Heart right ventricle (tissue), 16 donors: ENCODE data around the gene HOXA13. TPM values are rescaled to one million over a fixed set of nuclear protein-coding genes. Genes with fewer than 3 reads are reported as not detected.

Experiments used
- ATAC-seq, 8 donors: fragments of 200-7000 bp; cut with Tn5 transposase; one replicate each; pipeline ENCODE4 v1.9.1; 2020; ENCODE audit warnings: mild to moderate bottlenecking in 8 of 8, moderate library complexity in 8 of 8, moderate number of reproducible peaks in 1 of 8
- DNase-seq, 2 donors: peaks; one replicate each; pipeline ENCODE4 v3.0.0-alpha.2; 2020
- H3K27ac ChIP-seq, 10 donors: fragments of 200-600 bp; sonication (generic) in 2 of 10; one replicate each; pipeline versions ENCODE4 v1.5.0 to v1.8.0; 2020 to 2022; ENCODE audit warnings: mild to moderate bottlenecking in 3 of 10
- H3K27me3 ChIP-seq, 7 donors: fragments of 200-600 bp; one replicate each; pipeline ENCODE4 v1.8.0; 2021 to 2022; ENCODE audit warnings: mild to moderate bottlenecking in 2 of 7
- H3K36me3 ChIP-seq, 9 donors: fragments of 200-600 bp; sonication (generic) in 1 of 9; one replicate each; pipeline versions ENCODE4 v1.5.0 to v1.8.0; 2020 to 2022; ENCODE audit warnings: mild to moderate bottlenecking in 2 of 9
- H3K4me1 ChIP-seq, 9 donors: fragments of 200-600 bp; sonication (generic) in 1 of 9; one replicate each; pipeline versions ENCODE4 v1.5.0 to v1.8.0; 2020 to 2022; ENCODE audit warnings: mild to moderate bottlenecking in 4 of 9
- H3K4me3 ChIP-seq, 10 donors: fragments of 200-600 bp; sonication (generic) in 2 of 10; one replicate each; pipeline versions ENCODE4 v1.5.0 to v1.8.0; 2020 to 2022; ENCODE audit warnings: mild to moderate bottlenecking in 7 of 10, moderate library complexity in 2 of 10
- H3K9me3 ChIP-seq, 11 donors: fragments of 200-600 bp in 10 of 11; sonication (generic) in 2 of 11; one replicate each; pipeline versions ENCODE4 v1.5.0 to v1.8.0; 2013 to 2022; ENCODE audit warnings: mild to moderate bottlenecking in 2 of 11, control low read depth in 1 of 11, moderate library complexity in 1 of 11
- CTCF ChIP-seq, 9 donors: fragments of 200-600 bp; sonication (generic) in 2 of 9; IDR thresholded peaks; one replicate each; pipeline versions ENCODE4 v1.5.0 to v1.8.0; 2021 to 2022; ENCODE audit warnings: antibody characterized with exemption in 9 of 9, mild to moderate bottlenecking in 5 of 9, moderate library complexity in 1 of 9
- WGBS, 2 donors: extraction: QIAGEN DNeasy Blood & Tissue Kit; methylation state at CpG; one replicate each; pipeline ENCODE4 v1.1.7; 2013; ENCODE audit warnings: inconsistent platforms in 1 of 2; 5-methylcytosine and 5-hydroxymethylcytosine counted together
- intact Hi-C, 10 donors: fragments of 100-400 bp; cut with DNase I; formaldehyde crosslinking; loops; one replicate each; pipeline versions ENCODE4 v1.11.1 to v1.14.2; 2022
- polyA plus RNA-seq, 2 donors: library from polyadenylated mRNA; stranded (reverse); fragments of 200-250 nt; gene quantifications; one replicate each; pipeline ENCODE4 v1.2.3, GENCODE V29; 2013
- total RNA-seq, 10 donors: library from RNA; stranded (reverse); fragmentation: NEBNext Ultra II Directional in 3 of 10; extraction: Animal tissue kit (Norgen Biotek cat#: 25700) in 3 of 10; gene quantifications; one replicate each; pipeline versions ENCODE4 v1.2.1 to v1.2.4, GENCODE V29; 2021 to 2023
- donor health status: Arrhythmogenic right ventricular cardiomyopathy.
- donor health status: ischemic (EF 13 %, LVEDD 7.1; RV severe dilation, severe dysfunction).
- donor health status: healthy with polysubstance abuse.
- donor health status: DM: no; HTN: yes; CAD: no.
- donor health status: DM: no; HTN: no; CAD: no.
- donor health status: ischemic (EF 25% LVEDD 6.9; RV normal size, moderate dysfunction).
- donor health status: ischemic (EF 25% LVEDD 5.7; RV mildly dilated, moderate dysfunction).
- donor health status: healthy.
- donor health status: DM: yes; HTN: yes; CAD: no.
- donor health status: Ischemic cardiomyopathy.
- donor health status: ischemic (EF 35%, LVEDD 5.7; RV mildly dilated, moderate dysfunction).
- donor health status: nonischemic (EF 11% LVEDD 7.7; RV severe dilation, severe dysfunction).
- donor health status: DM: yes; HTN: yes; CAD: no.
- donor health status: PGD.
- donor health status: ischemic (EF 29% LVEDD 5.4; RV normal size, mild dysfunction).
- donor health status: nonischemic (EF 23%, LVEDD 6.1; RV moderate dilation, normal function).

HOXA13 gene
- total and polyA plus RNA-seq, 12 donors: not detected

DNA sequence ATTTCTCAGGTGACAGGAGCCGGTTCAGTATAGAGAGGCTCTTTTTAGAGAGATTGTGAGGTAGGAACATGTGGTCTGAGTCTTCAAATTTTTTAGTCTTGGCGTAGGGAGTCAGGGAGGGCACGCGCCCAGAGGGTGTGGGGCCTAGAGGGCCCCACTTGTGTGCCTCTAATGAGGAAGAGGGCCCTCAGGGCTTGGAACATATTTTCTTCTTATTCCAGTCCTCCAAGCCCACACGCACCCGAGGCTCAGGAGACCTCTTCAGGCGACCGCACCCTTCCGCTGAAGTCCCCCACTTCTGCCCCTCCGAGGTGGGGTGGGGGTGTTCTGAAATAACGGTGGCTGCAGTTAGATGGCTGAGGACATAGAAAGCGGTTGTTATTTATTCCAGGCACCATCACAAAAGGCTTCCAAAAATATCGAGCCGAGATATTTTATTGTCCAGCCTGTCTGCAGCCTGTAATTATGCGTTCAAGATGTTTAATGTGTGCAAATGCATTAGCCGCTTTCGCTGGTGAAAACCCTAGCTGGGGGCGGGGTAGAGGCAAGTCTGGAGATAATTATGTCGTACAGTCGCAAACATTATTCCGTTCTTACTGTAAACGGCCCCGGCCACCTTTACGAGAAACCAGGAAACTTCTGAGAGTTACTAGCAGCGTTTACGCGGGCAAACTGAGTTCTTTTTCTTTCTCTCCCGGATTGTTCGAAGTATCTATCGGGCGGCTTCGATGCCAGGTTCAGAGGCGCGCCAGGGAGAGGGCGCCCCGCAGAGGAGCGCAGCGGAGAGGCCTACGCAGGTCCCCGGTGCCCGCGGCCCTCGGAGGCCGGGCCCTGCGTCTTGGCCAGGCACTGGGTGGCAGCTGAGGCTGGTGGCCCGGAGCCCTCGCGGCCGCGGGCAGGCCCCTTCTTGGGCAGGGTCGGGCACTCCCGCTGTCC, 12.9 kb upstream of the HOXA13 start:
- H3K4me3 ChIP-seq: no peak overlapping the region
- WGBS, 2 donors: 7 to 8% methylated on average over 50 to 52 of the region's 52 CpGs
- no peaks in the 10 kb centered on the region for H3K9me3 ChIP-seq
- H3K27ac ChIP-seq: no peak overlapping the region
- intact Hi-C loops: loop anchor here in 5 of 10 donors (5.0 kb wide), 4 partner anchors 360 to 710 kb away; no protein-coding TSS in a partner anchor
- DNase-seq (no peak), ATAC-seq (no peak)
- no peaks in the 10 kb centered on the region for H3K36me3 ChIP-seq
- peaks cover 7 to 100% (median 97%) of the 10 kb centered on the region in 7 donors for H3K27me3 ChIP-seq
- no peak for TF ChIP-seq CTCF (IDR thresholded peaks at IDR 0.05)
- H3K4me1 ChIP-seq: peaks cover 3 to 23% (median 14%) of the 10 kb centered on the region in 9 donors

- Histone ChIP-seq H3K4me3 (no peak overlapping the region), H3K36me3 (no peaks in the 10 kb centered on the region), H3K9me3 (no peaks in the 10 kb centered on the region), H3K27ac (no peak overlapping the region), H3K4me1 (peaks cover 3 to 23% (median 14%) of the 10 kb centered on the region in 9 donors), H3K27me3 (peaks cover 15 to 100% (median 97%) of the 10 kb centered on the region in 7 donors)
- DNase-seq: no peak
- no peak for ATAC-seq
- intact Hi-C loops: loop anchor here in 6 of 10 donors (2.0 to 5.0 kb wide), 5 partner anchors 361 to 711 kb away; no protein-coding TSS in a partner anchor
- 16 to 37% methylated on average over 3 of the region's 3 CpGs for WGBS, 2 donors
- no peak for TF ChIP-seq CTCF (IDR thresholded peaks at IDR 0.05)
Observed at GRCh38 chr7:27211764-27212204, 11.9 kb upstream of the HOXA13 start.

DNA sequence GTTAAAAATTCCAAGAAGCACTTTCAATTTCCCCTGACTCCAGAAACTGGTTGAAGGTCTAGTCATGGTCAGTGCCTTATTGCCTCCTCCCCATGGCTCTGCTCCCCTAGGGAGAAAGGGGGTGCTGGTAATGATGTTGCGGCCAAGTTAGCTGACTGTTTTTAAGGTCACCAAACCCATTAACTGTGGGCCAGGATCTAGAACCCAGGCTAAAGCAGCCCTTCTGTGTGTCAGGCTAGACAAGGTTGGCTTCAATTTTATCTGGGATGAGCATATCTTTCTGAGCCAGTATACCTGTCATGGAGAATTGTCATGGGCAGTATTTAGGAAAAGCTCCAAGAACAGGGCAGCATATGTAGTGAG, 11.2 kb upstream of the HOXA13 start:
- Histone ChIP-seq H3K9me3 (no peaks in the 10 kb centered on the region), H3K4me3 (no peak overlapping the region), H3K36me3 (no peaks in the 10 kb centered on the region), H3K4me1 (peaks cover 3 to 23% (median 14%) of the 10 kb centered on the region in 9 donors), H3K27ac (no peak overlapping the region), H3K27me3 (peaks cover 18 to 100% (median 97%) of the 10 kb centered on the region in 7 donors)
- WGBS, 2 donors: 67 to 89% methylated on average over 1 of the region's 1 CpG
- no peak for ATAC-seq
- no peak for DNase-seq
- no peak for TF ChIP-seq CTCF (IDR thresholded peaks at IDR 0.05)
- intact Hi-C loops: loop anchor here in 6 of 10 donors (2.0 to 5.0 kb wide), 5 partner anchors 361 to 711 kb away; no protein-coding TSS in a partner anchor

- peak in 1 of 2 donors; percentile 44 for DNase-seq
- peak; percentile 54 to 79 (median 73) for TF ChIP-seq CTCF (IDR thresholded peaks at IDR 0.05)
- ATAC-seq: peak in 7 of 8 donors; percentile 51 to 75 (median 65)
- peaks cover 3 to 27% (median 16%) of the 10 kb centered on the region in 9 donors for H3K4me1 ChIP-seq
- no peaks in the 10 kb centered on the region for H3K9me3 ChIP-seq
- WGBS, 2 donors: 10 to 12% methylated on average over 32 of the region's 32 CpGs
- no peak overlapping the region for H3K27ac ChIP-seq
- intact Hi-C loops: loop anchor here in 6 of 10 donors (2.0 to 5.0 kb wide), 5 partner anchors 362 to 712 kb away; no protein-coding TSS in a partner anchor
- peak overlapping the region in 7 of 10 donors; percentile 14 to 37 (median 21) for H3K4me3 ChIP-seq
- peaks cover 23 to 100% (median 99%) of the 10 kb centered on the region in 7 donors for H3K27me3 ChIP-seq
- H3K36me3 ChIP-seq: no peaks in the 10 kb centered on the region
Observed at GRCh38 chr7:27210441-27211083, 10.7 kb upstream of the HOXA13 start.
